Activated naive CD4-positive, alpha-beta T cell treated with anti-CD3 and anti-CD28 coated beads, Interleukin-2, amount 50 U/mL, for 24 hours (primary cell): ENCODE results near the gene SDK1.
"Not testable (repeated sequence)": the region's sequence is repeated elsewhere in the genome, so short reads cannot be mapped to it uniquely, and the experiment has no call there.

Source experiments
- H3K27ac Mint-ChIP-seq: one replicate; pipeline ENCODE4 v1.8.0; 2021; ENCODE audit warnings: mild to moderate bottlenecking, mixed read lengths
- H3K27me3 Mint-ChIP-seq: one replicate; pipeline ENCODE4 v1.8.0; 2021; ENCODE audit warnings: mixed read lengths
- H3K36me3 Mint-ChIP-seq: one replicate; pipeline ENCODE4 v1.8.0; 2021; ENCODE audit warnings: mixed read lengths
- H3K4me1 Mint-ChIP-seq: one replicate; pipeline ENCODE4 v1.8.0; 2021; ENCODE audit warnings: mixed read lengths
- H3K4me3 Mint-ChIP-seq: one replicate; pipeline ENCODE4 v1.8.0; 2021; ENCODE audit warnings: mild to moderate bottlenecking, mixed read lengths
- H3K9me3 Mint-ChIP-seq: one replicate; pipeline ENCODE4 v1.8.0; 2021; ENCODE audit warnings: mixed read lengths

The SDK1 gene

GRCh38 chr7:4245866-4246470 lies 944.9 kb downstream of the SDK1 start:
- H3K4me3 Mint-ChIP-seq: no peak overlapping the region

GRCh38 chr7:4246536-4246935 lies 945.5 kb downstream of the SDK1 start:
- H3K27ac Mint-ChIP-seq: no peak overlapping the region
- no peak overlapping the region for H3K4me3 Mint-ChIP-seq
- peaks cover 4% of the 10 kb centered on the region for H3K36me3 Mint-ChIP-seq
- H3K27me3 Mint-ChIP-seq: no peaks in the 10 kb centered on the region
- H3K4me1 Mint-ChIP-seq: no peaks in the 10 kb centered on the region
- peaks cover 8% of the 10 kb centered on the region for H3K9me3 Mint-ChIP-seq

More at GRCh38 chr7:4245866-4246470, 944.9 kb downstream of the SDK1 start:
- no peak overlapping the region for H3K27ac Mint-ChIP-seq
- H3K9me3 Mint-ChIP-seq: peaks cover 4% of the 10 kb centered on the region
- H3K27me3 Mint-ChIP-seq: no peaks in the 10 kb centered on the region
- H3K4me1 Mint-ChIP-seq: peaks cover 4% of the 10 kb centered on the region
- peaks cover 4% of the 10 kb centered on the region for H3K36me3 Mint-ChIP-seq

GRCh38 chr7:4247106-4247876 lies 946.2 kb downstream of the SDK1 start:
- H3K4me3 Mint-ChIP-seq: no peak overlapping the region
- no peaks in the 10 kb centered on the region for H3K27me3 Mint-ChIP-seq
- peaks cover 8% of the 10 kb centered on the region for H3K9me3 Mint-ChIP-seq
- H3K4me1 Mint-ChIP-seq: no peaks in the 10 kb centered on the region
- H3K27ac Mint-ChIP-seq: no peak overlapping the region
- peaks cover 4% of the 10 kb centered on the region for H3K36me3 Mint-ChIP-seq

- peaks cover 17% of the 10 kb centered on the region for H3K9me3 Mint-ChIP-seq
- H3K4me3 Mint-ChIP-seq: no peak overlapping the region
- H3K27ac Mint-ChIP-seq: no peak overlapping the region
- no peaks in the 10 kb centered on the region for H3K4me1 Mint-ChIP-seq
- H3K36me3 Mint-ChIP-seq: peaks cover 4% of the 10 kb centered on the region
- H3K27me3 Mint-ChIP-seq: no peaks in the 10 kb centered on the region
Observed at GRCh38 chr7:4248295-4248694, 947.2 kb downstream of the SDK1 start.

- Mint-ChIP-seq H3K4me1 (no peaks in the 10 kb centered on the region), H3K36me3 (peaks cover 8% of the 10 kb centered on the region), H3K27ac (no peak overlapping the region), H3K9me3 (peaks cover 26% of the 10 kb centered on the region), H3K27me3 (no peaks in the 10 kb centered on the region), H3K4me3 (no peak overlapping the region)
Observed at GRCh38 chr7:4249241-4249640, 948.2 kb downstream of the SDK1 start.

- Mint-ChIP-seq H3K27ac (no peak overlapping the region), H3K36me3 (peaks cover 6% of the 10 kb centered on the region), H3K4me3 (no peak overlapping the region), H3K4me1 (no peaks in the 10 kb centered on the region), H3K27me3 (peaks cover 3% of the 10 kb centered on the region), H3K9me3 (peaks cover 30% of the 10 kb centered on the region)
Observed at GRCh38 chr7:4255336-4255735, 954.3 kb downstream of the SDK1 start.

GRCh38 chr7:4256286-4256685 lies 955.2 kb downstream of the SDK1 start:
- H3K4me3 Mint-ChIP-seq: no peak overlapping the region
- no peak overlapping the region for H3K27ac Mint-ChIP-seq
- H3K9me3 Mint-ChIP-seq: peaks cover 23% of the 10 kb centered on the region
- peaks cover 4% of the 10 kb centered on the region for H3K36me3 Mint-ChIP-seq
- no peaks in the 10 kb centered on the region for H3K4me1 Mint-ChIP-seq
- peaks cover 3% of the 10 kb centered on the region for H3K27me3 Mint-ChIP-seq

GRCh38 chr7:4257146-4258111 lies 956.4 kb downstream of the SDK1 start:
- Mint-ChIP-seq H3K36me3 (peaks cover 4% of the 10 kb centered on the region), H3K27ac (no peak overlapping the region), H3K9me3 (peaks cover 22% of the 10 kb centered on the region), H3K27me3 (peaks cover 3% of the 10 kb centered on the region), H3K4me1 (no peaks in the 10 kb centered on the region), H3K4me3 (no peak overlapping the region)

GRCh38 chr7:4260116-4260515 lies 959.1 kb downstream of the SDK1 start:
- not testable (repeated sequence) for H3K36me3 Mint-ChIP-seq, H3K4me1 Mint-ChIP-seq, H3K27ac Mint-ChIP-seq, H3K27me3 Mint-ChIP-seq, H3K4me3 Mint-ChIP-seq, H3K9me3 Mint-ChIP-seq

GRCh38 chr7:4260867-4261600 lies 960.0 kb downstream of the SDK1 start:
- H3K4me3 Mint-ChIP-seq: no peak overlapping the region
- no peaks in the 10 kb centered on the region for H3K36me3 Mint-ChIP-seq
- H3K4me1 Mint-ChIP-seq: no peaks in the 10 kb centered on the region

GRCh38 chr7:4261601-4261960 lies 960.5 kb downstream of the SDK1 start:
- no peak overlapping the region for H3K27ac Mint-ChIP-seq
- no peaks in the 10 kb centered on the region for H3K4me1 Mint-ChIP-seq
- H3K4me3 Mint-ChIP-seq: no peak overlapping the region
- no peaks in the 10 kb centered on the region for H3K9me3 Mint-ChIP-seq
- no peaks in the 10 kb centered on the region for H3K36me3 Mint-ChIP-seq
- peaks cover 3% of the 10 kb centered on the region for H3K27me3 Mint-ChIP-seq

More at GRCh38 chr7:4260867-4261600, 960.0 kb downstream of the SDK1 start:
- H3K27me3 Mint-ChIP-seq: peaks cover 3% of the 10 kb centered on the region
- no peaks in the 10 kb centered on the region for H3K9me3 Mint-ChIP-seq
- H3K27ac Mint-ChIP-seq: no peak overlapping the region

GRCh38 chr7:4264206-4264605 lies 963.2 kb downstream of the SDK1 start:
- not testable (repeated sequence) for H3K9me3 Mint-ChIP-seq, H3K4me3 Mint-ChIP-seq, H3K27me3 Mint-ChIP-seq, H3K4me1 Mint-ChIP-seq, H3K27ac Mint-ChIP-seq, H3K36me3 Mint-ChIP-seq

- Mint-ChIP-seq H3K36me3 (no peaks in the 10 kb centered on the region), H3K4me1 (no peaks in the 10 kb centered on the region)
Observed at GRCh38 chr7:4265066-4265465, 964.0 kb downstream of the SDK1 start.

GRCh38 chr7:4265676-4266075 lies 964.6 kb downstream of the SDK1 start:
- H3K4me3 Mint-ChIP-seq: no peak overlapping the region
- H3K27me3 Mint-ChIP-seq: peaks cover 1% of the 10 kb centered on the region
- no peak overlapping the region for H3K27ac Mint-ChIP-seq
- no peaks in the 10 kb centered on the region for H3K36me3 Mint-ChIP-seq
- no peaks in the 10 kb centered on the region for H3K9me3 Mint-ChIP-seq
- no peaks in the 10 kb centered on the region for H3K4me1 Mint-ChIP-seq

More at GRCh38 chr7:4265066-4265465, 964.0 kb downstream of the SDK1 start:
- Mint-ChIP-seq H3K27ac (no peak overlapping the region), H3K9me3 (no peaks in the 10 kb centered on the region), H3K4me3 (no peak overlapping the region), H3K27me3 (no peaks in the 10 kb centered on the region)
